GM19372 (cell line): ENCODE data around the gene CAMK1D.
"Not testable (repeated sequence)": the region's sequence is repeated elsewhere in the genome, so short reads cannot be mapped to it uniquely, and the experiment has no call there.

Experiments used
- ATAC-seq: cut with Tn5 transposase; IDR thresholded peaks from one replicate; pipeline ENCODE4 v1.9.1; 2021; ENCODE audit warnings: mild to moderate bottlenecking, low read depth, moderate library complexity; ENCODE audit not compliant: unreplicated experiment

Gene CAMK1D

DNA sequence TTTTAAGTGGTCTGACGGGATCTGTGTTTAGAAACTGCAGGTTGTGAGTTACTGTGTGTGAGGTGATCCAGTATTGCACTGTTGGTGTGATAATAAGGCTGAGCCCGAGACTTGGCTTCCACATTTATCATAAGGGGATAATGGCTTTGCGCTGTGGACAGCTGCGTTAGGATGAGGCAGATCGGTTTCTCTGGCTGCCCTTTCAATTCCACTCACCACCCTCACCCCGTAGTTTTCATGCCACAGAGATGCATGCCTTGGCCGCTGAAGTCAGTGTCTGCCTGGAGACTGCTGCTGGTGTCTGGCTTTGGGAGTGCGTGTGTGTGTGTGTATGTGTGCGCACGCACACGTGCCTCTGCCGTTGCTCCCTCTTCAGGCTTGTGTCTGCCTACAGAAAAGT is 379.1 kb downstream of the CAMK1D start:
- no peak for ATAC-seq

DNA sequence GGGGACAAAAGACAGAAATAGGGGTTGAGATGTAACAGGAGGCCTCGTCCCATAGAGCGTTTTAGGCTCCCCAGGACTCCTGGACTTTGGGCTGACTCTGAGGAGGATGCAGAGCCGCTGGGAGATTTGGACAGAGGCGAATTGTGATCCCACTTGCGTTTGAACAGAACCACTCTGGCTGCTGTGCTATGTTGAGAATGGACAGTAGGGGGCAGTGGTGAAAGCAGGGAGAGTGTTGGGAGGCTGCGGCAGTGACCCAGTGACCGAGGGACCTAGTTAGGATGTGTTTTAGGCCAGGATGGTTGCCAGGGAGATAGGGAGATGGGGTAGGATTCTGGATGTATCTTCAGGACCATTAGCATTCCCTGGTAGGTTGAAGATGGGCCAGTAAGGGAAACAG is 380.5 kb downstream of the CAMK1D start:
- no peak for ATAC-seq

DNA sequence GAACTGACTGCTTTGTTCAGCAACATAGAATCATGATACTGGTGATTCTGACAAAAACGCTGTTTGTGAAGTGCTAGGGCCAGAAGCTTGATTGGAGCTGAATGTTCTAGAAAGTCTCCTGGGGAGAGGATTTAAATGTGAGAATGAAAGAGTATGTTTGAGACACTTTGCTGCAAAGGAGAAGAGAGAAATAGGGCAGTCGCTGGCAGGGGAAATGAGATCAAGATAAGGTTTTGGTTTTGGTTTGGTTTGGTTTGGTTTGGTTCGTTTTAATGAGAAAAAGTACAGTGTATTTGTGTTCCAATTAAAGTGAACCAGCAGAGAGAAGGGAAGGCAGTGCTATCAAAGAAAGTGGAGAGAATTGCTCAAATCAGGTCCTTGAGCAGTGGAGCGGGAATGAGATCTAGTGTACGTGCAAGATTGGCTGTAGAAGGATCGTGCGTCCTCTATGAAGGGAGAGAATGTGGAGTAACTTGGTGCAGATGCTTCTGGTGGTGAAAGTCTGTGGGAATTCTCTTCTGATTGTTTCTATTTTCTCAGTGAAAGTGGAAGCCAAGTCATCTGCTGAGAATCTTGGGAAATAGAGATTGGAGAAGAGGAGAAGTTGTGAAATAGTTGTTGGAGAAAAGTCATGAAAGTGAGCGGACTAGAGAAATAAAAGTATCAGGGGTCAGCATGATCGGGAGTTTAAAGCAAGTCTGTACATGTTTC is 381.6 kb downstream of the CAMK1D start:
- no peak for ATAC-seq

DNA sequence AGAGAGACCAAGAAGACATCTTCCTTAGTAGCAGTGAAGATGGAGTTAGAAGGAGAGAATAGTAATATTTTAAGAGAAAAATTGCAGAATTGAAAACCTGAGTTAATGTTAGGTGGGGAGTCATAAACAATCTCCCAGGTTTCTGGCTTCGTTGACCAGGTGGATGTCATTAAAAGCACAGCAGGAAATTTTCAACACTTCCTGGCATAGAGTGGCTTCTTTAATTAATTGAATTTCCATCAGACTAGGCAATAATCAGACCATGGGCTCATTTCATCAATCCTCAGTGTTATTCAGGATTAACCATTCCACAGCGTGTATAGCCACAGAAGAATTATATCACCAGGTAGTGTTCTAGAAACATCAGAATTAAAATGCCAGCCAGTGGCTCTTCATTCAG is 383.9 kb downstream of the CAMK1D start:
- ATAC-seq = no peak

DNA sequence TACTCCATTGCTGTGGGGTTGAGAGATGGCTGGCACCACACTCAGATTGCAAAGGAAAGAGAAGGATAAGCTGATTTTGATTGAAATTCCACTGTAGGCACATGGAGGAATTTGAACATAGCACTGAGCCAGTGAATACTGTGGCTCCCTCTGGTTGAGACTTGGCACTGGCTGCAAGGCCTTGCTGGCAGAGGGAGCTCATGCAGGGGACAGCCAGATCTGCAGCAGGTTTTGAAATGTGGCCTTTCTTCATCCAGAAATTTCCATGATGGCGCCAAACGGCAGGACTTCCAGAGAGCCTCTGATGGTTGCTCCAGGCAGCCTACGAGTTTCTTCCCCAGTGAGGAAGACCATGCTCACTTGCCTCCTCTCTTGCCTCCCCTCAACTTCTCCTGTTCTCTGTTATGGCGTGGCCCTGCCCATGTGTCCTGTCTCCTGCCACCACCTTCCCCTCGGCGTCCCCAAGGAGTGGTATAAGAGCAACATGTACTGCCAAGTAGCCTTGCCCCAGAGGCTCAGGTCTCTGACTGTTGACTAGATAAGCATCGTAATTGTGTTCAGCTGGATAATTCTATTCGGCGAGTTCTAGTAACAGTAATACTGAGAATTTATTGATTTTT is 386.6 kb downstream of the CAMK1D start:
- no peak for ATAC-seq

DNA sequence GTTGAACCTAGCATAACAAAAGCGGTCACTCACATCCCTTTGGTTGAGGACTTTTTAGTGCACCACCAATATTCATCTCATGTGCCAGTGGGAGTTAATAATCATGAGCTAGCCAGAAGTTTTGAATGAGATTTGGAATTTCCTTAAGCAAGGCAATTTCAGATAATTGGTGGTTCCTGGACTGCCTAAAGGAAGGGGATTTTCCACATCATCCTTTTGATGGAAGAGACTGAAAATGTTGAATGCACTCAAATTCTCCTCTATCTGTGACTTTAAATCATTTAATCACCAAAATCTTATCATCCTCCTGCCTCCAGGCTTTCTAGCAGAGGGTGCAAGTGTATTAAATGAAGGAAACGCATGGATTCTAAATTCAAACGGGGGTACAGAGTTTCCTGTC is 391.5 kb downstream of the CAMK1D start:
- ATAC-seq = no peak

DNA sequence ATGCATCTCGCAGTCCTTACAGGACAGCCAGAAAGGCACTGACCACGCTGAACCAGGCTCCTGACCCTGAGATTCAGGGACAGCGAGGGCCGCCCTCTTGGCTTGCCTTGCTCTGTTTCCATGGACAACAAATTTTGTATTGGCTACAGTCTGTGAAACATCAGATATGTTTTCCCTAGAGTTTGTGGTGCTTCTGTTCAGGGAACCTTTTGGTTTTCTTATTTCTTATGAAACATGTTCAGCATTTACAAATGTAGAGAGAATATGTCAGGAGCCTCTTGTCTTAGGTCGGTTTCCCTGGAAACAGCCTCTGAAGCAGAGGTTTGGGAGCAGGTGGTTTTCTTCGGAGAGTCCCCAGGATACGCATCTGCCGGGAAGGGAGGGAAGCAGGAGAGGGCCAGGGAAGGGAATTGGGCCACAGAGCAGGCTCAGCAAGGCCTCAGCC is 392.0 kb downstream of the CAMK1D start:
- no peak for ATAC-seq

DNA sequence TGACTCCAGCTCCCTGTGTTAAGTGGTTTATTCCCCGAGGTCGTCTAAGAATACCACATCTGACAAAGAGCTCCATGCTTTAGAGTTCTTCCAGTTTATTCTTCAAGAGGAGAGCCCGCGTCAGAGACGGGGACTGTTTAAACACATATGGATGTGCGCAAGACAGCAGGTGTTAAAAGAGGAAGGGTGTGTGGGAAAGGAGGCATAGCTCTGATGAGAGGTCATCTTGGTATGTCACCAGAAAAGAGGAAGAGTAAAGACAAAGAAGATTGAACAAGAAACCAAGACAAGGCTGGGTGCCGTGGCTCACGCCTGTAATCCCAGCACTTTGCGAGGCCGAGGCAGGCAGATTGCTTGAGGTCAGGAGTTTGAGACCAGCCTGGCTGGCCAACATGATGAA is 393.4 kb downstream of the CAMK1D start:
- no peak for ATAC-seq

DNA sequence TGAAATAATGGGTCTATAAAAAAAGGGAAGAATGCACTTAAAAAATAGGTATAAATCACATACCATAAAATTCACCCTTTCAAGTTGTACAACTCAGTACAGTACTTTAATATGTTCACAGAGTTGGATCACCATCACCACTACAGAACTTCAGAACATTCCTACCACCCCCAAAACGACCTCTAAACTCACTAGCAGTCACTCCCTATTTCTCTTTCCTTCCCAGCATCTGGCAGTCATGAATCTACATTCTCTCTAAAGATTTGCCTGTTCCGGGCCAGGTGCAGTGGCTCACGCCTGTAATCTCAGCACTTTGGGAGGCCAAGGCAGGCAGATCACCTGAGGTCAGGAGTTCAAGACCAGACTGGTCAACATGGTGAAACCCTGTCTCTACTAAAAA is 394.1 kb downstream of the CAMK1D start:
- not testable (repeated sequence) for ATAC-seq

DNA sequence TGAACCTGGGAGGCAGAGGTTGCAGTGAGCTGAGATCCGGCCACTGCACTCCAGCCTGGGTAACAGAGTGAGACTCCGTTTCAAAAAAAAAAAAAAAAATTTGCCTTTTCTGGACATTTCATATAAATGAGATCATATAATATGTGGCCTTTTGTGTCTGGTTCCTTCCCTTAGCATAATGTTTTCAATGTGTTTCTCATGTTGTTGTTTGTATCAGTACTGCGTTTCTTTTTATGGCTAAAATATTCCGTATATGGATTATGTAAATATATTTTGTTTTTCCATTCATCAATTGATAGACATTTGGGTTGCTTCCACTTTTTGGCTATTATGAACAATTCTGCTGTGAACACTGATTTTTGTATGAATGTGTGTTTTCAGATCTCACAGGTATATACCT is 394.6 kb downstream of the CAMK1D start:
- no peak for ATAC-seq

DNA sequence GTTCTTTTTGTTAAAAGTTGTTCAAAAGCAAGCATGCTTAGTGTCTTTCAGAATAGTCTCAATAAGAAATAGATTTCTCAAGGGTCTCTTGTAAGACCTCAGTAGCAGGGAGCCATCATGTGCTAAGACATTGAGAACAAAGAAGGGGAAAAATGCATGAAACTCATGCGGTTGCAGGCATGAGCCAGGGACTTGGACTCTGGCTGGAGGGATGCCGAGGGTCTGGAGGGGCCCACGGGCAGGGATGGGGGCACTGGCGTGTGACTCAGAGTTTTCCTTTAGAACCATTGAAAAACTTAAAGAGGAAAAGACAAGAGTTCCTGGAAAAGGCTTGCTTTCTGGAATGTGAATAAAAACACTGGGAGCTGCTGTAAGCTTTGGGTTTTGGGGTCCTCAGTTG is 398.8 kb downstream of the CAMK1D start:
- no peak for ATAC-seq

DNA sequence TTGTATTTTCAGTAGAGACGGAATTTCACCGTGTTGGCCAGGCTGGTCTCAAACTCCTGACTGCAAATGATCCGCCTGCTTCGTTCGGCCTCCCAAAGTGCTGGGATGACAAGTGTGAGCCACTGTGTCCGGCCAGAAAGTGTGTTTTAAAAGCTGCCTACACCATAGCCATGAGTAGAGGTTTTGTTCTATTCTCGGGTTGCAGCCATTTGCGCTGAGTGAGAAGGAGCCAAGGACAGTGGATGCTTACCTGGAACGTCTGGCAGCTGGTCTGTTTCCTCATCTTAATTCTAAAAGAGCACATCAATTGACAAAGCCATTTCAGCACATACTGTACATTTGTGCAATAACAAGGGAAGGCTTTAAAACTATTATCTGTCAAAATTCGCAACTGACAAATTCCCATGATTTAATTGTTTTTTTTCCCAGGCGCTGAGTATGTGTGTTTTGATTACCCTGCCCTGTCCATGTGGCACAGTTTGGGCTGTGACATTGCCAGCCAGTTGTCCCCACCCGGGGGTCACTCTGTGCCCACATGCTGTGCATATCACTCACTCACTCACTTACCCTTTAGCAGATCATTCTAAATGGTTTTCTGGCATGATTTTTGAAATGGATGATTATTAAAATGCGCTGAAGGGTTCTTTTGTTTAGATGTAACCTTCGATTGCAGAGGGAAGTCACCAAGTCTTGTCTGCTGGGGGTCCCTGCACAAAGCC is 400.6 kb downstream of the CAMK1D start:
- no peak for ATAC-seq

DNA sequence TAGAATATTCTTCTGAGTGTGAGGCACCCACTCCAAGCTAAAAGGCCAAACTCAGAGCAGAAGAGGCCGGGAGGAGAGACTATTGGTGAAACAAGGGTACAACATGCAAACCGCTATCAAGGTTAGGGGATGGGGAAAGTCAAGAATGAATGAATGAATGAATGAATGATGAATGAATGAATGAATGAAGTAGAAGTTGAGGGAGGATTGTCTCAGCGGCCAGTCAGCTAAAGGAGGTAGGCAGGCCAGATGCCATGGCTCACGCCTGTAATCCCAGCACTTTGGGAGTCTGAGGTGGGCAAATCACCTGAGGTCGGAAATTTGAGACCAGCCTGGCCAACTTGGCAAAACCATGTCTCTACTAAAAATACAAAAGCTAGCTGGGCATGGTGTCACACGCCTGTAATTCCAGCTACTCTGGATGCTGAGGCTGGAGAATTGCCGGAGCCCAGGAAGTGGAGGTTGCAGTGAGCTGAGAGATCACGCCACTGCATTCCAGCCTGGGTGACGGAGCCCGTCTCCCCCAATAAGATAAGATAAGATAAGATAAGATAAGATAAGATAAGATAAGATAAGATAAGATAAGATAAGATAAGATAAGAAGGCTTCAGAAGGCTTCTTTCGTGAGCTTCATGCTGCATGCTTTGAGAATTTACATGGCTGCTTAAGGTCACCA is 401.3 kb downstream of the CAMK1D start:
- ATAC-seq = no peak

DNA sequence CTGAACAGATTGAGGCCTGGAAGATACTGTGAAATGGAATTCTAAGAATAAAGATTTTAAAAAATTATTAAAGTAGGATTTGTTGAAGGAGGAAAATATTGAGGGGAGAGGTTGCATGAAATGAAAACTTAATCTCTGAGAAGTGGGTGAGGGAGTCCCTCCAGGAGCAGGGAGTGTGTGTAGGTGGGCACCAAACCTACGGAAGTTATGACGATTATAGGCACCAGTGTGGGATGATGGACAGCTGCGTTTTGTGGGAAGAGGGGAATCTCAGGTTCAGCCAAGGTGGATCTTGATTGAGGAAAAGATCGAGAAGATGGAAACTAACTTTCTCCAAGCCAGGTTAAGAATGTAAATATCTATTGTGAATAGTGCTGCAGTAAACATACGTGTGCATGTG is 405.7 kb downstream of the CAMK1D start:
- ATAC-seq = no peak

DNA sequence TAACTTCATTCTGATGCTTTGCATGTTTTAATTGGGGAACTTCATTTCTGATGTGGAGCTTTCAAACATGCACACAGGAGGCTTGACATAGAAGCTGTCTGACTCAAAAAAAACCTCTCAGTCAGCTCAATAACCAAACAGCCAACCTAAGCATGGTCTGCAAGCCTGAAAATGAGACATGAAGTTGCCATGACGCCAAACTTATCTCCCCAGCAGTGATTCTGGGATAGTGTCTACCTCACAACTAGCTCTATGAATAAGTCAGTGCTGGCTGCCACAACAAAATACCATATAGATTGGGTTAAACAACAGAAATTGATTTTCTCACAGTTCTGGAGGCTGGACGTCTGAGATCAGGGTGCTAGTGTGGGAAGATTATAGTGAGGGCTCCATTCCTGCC is 408.0 kb downstream of the CAMK1D start:
- ATAC-seq = no peak

DNA sequence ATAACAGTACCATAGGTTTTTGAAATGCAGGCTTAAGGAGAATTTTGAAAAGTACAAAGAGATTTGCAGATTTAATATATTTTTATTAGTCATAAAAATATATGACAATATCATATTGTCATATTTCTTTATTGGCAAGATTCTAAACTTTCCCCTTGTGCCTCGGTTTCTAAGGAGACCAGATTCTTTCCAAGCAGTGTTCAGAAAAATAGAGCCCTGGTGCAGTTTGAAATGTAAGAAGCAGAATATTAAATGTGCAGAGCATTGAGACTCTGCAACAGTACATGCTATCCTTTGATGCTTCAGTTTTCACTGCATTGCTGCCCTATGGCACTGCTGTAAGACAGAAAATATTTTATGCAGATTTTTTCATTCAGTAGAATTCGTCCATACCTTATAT is 408.9 kb downstream of the CAMK1D start:
- ATAC-seq = no peak

DNA sequence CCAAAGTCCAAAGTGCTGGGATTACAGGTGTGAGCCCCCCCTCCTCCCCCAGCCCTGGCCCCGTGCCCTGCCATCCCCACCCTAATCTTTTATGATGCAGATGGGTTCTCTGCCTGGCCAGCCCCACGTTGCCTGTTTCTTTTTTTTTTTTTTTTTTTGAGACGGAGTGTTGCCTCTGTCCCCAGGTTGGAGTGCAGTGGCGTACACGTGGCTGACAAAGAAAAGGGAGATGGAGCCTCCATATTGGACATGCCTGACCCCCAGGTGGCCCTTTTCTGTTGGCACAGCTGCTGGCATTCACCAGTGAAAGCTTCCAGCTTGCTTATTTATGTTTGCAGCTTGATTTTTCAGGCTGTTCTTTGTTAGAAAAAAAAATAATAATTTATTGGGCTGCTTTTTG is 416.9 kb downstream of the CAMK1D start:
- no peak for ATAC-seq

DNA sequence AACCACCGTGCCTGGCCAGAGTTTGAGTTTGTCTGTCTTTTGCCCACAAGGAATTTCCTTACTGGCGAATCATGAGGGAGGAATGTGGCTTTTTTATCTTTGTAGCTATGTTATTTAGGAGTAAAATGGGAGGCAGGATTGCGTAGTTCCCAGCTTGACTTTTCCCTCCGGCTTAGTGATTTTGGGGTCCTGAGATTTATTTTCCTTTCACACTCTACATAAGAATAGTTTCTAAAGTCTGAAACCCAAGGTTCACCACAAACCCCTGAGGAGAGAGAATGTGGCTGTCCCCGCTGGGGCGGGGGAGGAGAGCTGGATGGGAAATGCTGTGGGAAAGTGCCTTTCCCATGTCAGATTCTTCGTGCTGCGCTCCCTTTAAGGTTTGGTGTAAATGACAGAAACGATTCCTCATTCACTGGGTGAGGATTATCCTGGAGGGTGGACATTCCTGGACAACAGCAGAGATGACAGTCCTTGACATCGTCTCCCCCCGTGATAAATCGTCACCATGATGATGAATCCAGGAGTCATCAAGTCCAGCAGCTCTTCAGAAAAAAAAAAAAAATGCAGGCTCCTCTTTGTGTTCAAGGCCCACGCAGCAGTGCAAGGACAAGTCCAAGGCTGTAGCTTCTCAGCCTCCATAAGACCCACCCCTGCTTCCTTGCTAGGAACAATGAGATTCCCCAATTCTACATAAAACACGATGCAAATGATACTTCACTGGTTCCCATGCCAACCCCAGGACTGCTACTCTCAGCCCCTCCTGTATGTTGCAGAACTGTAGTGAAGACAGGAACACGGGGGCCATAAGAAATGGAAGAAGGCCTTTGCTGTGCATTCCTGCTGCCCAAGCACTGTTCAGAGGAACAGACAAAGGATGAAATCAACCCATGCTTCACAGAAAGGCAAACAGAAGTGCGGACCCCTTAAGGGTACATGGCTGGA is 419.1 kb downstream of the CAMK1D start:
- ATAC-seq = no peak

DNA sequence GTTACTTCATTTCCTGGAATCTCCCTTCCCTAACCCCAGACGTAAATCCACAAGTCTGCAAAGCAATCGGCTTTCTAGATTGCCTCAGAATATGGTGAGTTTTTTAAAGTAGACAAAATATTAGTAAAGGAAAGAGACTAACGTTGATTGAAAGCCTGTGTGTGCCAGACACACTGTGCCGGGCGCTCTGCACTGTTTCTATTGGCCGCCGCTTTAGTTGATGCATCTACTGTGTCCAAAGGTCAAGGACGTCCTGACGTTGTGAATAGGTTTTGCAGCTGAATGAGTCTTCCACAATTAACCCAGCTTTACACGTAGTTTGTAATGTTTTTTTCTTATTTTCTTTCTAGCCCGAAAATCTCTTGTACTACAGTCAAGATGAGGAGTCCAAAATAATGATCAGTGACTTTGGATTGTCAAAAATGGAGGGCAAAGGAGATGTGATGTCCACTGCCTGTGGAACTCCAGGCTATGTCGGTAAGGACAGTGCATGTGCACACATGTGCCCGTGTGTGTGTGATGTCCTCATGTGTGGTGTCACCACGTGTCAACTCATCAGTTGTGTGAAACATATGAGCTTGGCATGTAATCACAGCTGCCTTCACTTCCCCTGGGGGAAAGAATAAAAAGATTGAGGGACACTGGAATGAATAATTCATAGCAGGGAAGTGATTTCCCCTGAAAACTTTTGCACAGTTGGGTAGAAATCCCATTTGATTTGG is 420.1 kb downstream of the CAMK1D start:
- ATAC-seq = no peak
